C1 segment of cervical spinal cord (tissue), 14 donors: Measurements from ENCODE around the gene NAGPA.
A peak's percentile ranks its signal among the peaks of the same experiment; 100 is the strongest.
"Not testable (repeated sequence)": the region's sequence is repeated elsewhere in the genome, so short reads cannot be mapped to it uniquely, and the experiment has no call there.

ENCODE experiments used
- DNase-seq, 14 donors: peaks; one replicate each; lab custom pipeline; 2025; lab: John Stamatoyannopoulos, UW

Gene NAGPA

GRCh38 chr16:5062790-5063765 is 29.3 kb upstream of the NAGPA start:
- DNase-seq = no peak

- no peak for DNase-seq
Measured at GRCh38 chr16:5062051-5062450, 28.3 kb upstream of the NAGPA start.

GRCh38 chr16:5060073-5060641 is 26.4 kb upstream of the NAGPA start:
- no peak for DNase-seq

- DNase-seq = no peak
Measured at GRCh38 chr16:5059386-5060072, 25.8 kb upstream of the NAGPA start.

DNA sequence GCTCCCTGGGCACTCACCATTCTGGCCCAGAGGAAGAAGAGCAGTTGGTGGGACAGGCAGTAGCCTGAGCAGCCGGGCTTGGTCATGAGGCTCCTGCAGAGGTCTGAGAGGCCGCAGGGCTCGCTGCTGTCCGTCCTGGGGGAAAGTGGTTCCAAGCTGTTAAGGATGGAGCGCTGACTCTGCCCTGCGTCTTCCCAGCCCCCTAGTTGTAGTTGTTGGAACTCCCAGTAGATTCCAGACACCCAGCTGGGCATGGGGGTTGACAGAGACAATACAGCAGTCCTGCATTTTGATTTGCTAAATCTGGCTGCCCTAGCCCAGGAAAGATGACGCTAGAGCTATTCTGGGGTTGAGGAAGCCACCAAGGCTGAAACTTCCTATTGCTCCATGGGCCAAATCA is 24.7 kb upstream of the NAGPA start:
- DNase-seq = peak in 2 of 14 donors; percentile 5 to 44

DNA sequence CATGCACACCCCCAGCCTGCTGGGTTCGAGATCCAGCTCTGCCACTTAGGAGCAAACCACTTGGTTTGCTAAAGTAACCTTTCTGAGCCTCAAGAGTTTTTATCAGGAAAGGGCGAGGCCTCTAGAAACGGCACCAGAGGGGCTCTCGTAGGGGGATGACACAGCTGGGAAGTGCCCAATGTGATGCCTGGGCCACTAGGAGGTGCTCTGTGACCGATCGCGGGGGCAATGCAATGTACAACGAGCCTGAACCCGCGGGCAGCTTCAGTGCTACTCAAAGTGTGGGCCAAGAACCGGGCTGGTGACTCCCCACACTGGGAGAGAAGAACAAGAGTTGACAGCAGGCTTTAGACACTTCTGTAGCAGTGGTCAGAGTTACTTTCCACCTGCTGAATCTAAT is 22.6 kb upstream of the NAGPA start:
- no peak for DNase-seq

GRCh38 chr16:5054876-5055865 is 21.4 kb upstream of the NAGPA start:
- DNase-seq = no peak

DNA sequence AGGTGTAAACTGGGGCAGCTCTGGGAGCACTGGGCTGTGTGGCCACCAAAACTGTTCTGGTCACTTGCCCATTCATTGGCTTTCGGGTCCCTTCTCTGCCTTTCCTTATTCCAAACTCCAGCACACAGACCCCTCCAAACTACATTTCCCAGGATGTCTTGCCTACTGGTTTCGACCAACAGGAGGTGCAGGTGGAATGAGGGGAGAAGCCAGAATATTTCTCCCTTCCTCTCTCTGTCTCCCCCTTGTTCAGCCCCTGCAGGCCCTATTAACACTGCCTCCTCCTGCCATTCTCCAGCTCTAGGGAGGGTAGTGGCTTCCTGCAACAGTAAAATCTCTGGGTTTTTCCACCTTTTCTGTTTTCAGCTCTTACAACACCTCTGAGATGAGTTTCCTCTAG is 13.2 kb upstream of the NAGPA start:
- no peak for DNase-seq

GRCh38 chr16:5045499-5046115 is 11.9 kb upstream of the NAGPA start:
- no peak for DNase-seq

- DNase-seq = not testable (repeated sequence)
Measured at GRCh38 chr16:5044581-5044980, 10.8 kb upstream of the NAGPA start.

DNA sequence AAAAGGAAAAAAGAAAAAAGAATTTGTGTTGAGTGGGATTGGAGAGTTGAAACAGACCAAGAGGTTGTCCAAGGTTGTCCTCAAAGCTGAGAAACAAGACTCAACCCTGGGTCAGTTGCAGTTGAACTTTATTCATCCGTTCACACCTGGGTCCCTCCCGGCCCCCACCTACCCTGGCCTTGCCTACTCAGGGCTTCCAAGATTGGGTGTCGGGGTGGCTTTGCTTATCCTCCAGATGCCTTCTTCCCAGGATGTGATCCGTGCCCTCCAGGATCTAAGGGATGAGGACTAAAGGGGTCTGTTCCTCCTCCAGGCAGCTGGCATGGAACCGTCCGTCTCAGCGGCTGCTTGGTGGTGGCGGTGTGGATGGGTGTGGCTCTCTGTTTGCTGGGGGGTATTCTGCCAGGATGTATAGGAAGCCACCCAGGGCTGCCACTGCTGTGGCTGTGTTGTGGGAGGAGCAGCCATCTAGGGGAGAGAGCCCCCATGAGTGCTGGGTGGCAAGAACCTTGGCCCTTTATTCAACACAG is 10.3 kb upstream of the NAGPA start:
- no peak for DNase-seq

- DNase-seq = no peak
Measured at GRCh38 chr16:5042574-5043171, 8.9 kb upstream of the NAGPA start.

- no peak for DNase-seq
Measured at GRCh38 chr16:5041600-5042133, 7.9 kb upstream of the NAGPA start.

- DNase-seq = no peak
Measured at GRCh38 chr16:5040451-5040850, 6.7 kb upstream of the NAGPA start.

- DNase-seq = no peak
Measured at GRCh38 chr16:5036228-5037156, 2.8 kb upstream of the NAGPA start.

- DNase-seq = no peak
Measured at GRCh38 chr16:5035909-5036227, 2.1 kb upstream of the NAGPA start.

DNA sequence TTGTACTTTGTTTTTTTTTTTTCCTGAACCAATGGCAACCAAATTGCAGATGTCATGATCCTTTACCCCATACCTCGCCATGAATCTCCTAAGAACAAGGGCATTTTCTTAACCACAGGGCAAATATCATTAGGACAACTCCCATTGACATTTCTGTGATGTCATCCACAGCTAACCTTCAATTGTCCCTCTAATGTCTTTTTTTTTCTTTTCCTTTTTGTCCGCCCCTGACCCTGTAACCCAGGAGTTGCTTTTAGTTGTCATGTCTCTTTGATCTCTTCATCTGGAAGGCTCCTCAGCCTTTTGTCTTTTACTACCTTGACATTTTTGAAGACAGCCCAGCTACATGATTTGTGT is 410 bp upstream of the NAGPA start:
- no peak for DNase-seq

- DNase-seq = no peak
Measured at GRCh38 chr16:5032748-5033167, 977 bp downstream of the NAGPA start.

- DNase-seq = no peak
Measured at GRCh38 chr16:5031601-5032000, 2.1 kb downstream of the NAGPA start.
